HEK293T (cell line): ENCODE results near the gene ZNF577.
"Not testable (repeated sequence)": the region's sequence is repeated elsewhere in the genome, so short reads cannot be mapped to it uniquely, and the experiment has no call there.

Source experiments
- CTCF ChIA-PET: fragments of 350-600 bp; formaldehyde crosslinking; extraction: SDS; loops from one replicate; lab custom pipeline; 2021; ENCODE audit warnings: antibody characterized with exemption, inconsistent platforms; lab: Yijun Ruan, JAX
- POLR2A ChIA-PET: fragments of 350-600 bp; formaldehyde crosslinking; extraction: SDS; loops from one replicate; lab custom pipeline; 2020; ENCODE audit warnings: antibody characterized with exemption, inconsistent platforms; lab: Yijun Ruan, JAX
- DNase-seq: peaks from one replicate; pipeline ENCODE4 v3.0.0; 2012; ENCODE audit warnings: mixed read lengths; ENCODE audit errors: extremely low spot score
- ARNT ChIP-seq: fragments of 450-650 bp; IDR thresholded peaks from 2 replicates; pipeline ENCODE4 v1.6.1; 2017; ENCODE audit warnings: mild to moderate bottlenecking
- BHLHE40 ChIP-seq: fragments of 450-650 bp; IDR thresholded peaks from 2 replicates; pipeline ENCODE4 v1.6.1; 2016; ENCODE audit warnings: mild to moderate bottlenecking, moderate library complexity, borderline replicate concordance
- CTBP1 ChIP-seq: fragments of 450-650 bp; IDR thresholded peaks from 2 replicates; pipeline ENCODE4 v1.6.1; 2016; ENCODE audit warnings: borderline replicate concordance
- ELF4 ChIP-seq: fragments of 450-650 bp; IDR thresholded peaks from 2 replicates; pipeline ENCODE4 v1.6.1; 2017; ENCODE audit warnings: antibody characterized with exemption
- FOXA1 ChIP-seq: fragments of 450-650 bp; IDR thresholded peaks from 2 replicates; pipeline ENCODE4 v1.6.1; 2016; ENCODE audit warnings: mild to moderate bottlenecking
- FOXK2 ChIP-seq: fragments of 450-650 bp; IDR thresholded peaks from 2 replicates; pipeline ENCODE4 v1.6.1; 2016; ENCODE audit warnings: mild to moderate bottlenecking
- FOXM1 ChIP-seq: fragments of 450-650 bp; IDR thresholded peaks from 2 replicates; pipeline ENCODE4 v1.6.1; 2017; ENCODE audit warnings: mild to moderate bottlenecking, borderline replicate concordance
- HDGF ChIP-seq: fragments of 450-650 bp; IDR thresholded peaks from 2 replicates; pipeline ENCODE4 v1.6.1; 2017; ENCODE audit warnings: antibody characterized with exemption, borderline replicate concordance
- L3MBTL2 ChIP-seq: fragments of 450-650 bp; conservative IDR thresholded peaks from 2 replicates; pipeline ENCODE4 v1.6.1; 2016; ENCODE audit warnings: mild to moderate bottlenecking
- LEF1 ChIP-seq: fragments of 450-650 bp; IDR thresholded peaks from 2 replicates; pipeline ENCODE4 v1.6.1; 2017; ENCODE audit warnings: mild to moderate bottlenecking, borderline replicate concordance
- NFRKB ChIP-seq: fragments of 450-650 bp; IDR thresholded peaks from 2 replicates; pipeline ENCODE4 v1.6.1; 2016; ENCODE audit warnings: mild to moderate bottlenecking, moderate library complexity
- SP1 ChIP-seq: fragments of 450-650 bp; IDR thresholded peaks from 2 replicates; pipeline ENCODE4 v1.6.1; 2017
- SUZ12 ChIP-seq: fragments of 450-650 bp; IDR thresholded peaks from 2 replicates; pipeline ENCODE4 v1.6.1; 2016; ENCODE audit warnings: mild to moderate bottlenecking
- TARDBP ChIP-seq: fragments of 450-650 bp; IDR thresholded peaks from 2 replicates; pipeline ENCODE4 v1.6.1; 2016
- ZNF384 ChIP-seq: fragments of 450-650 bp; IDR thresholded peaks from 2 replicates; pipeline ENCODE4 v1.6.1; 2016
- TF ChIP-seq, protein P1 (sequence below): fragments of 450-650 bp; IDR thresholded peaks from 2 replicates; pipeline ENCODE4 v1.6.1; 2016

Gene ZNF577

DNA sequence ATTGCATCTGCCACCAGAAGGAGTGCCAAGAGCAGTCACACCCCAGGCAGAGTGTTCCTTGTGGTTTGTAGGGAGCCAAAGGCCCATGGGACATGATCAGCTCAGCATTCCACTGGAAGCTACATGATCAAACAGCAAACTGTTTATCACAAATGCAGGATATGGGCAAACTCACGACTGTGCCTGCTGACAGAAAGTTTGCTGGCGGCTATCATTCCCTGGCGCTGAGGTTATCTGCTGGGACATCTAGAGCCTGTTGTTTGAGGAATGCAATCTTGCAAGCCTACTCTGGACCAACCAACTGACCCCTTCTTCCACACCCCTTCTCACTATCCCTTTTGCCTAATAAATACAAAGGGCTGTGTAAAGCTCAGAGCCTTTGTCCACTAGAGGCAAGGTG lies 31.9 kb upstream of the ZNF577 start:
- no peak for DNase-seq
- POLR2A ChIA-PET = no interaction called here
- CTCF ChIA-PET = no interaction called here
- no peak for TF ChIP-seq SUZ12
- no peak for TF ChIP-seq L3MBTL2
- TF ChIP-seq ELF4 = no peak
- no peak for TF ChIP-seq ARNT
- TF ChIP-seq LEF1 = no peak
- no peak for TF ChIP-seq HDGF
- no peak for TF ChIP-seq FOXM1
- no peak for TF ChIP-seq BHLHE40
- no peak for TF ChIP-seq NFRKB
- no peak for TF ChIP-seq FOXK2
- TF ChIP-seq CTBP1 = no peak
- TF ChIP-seq TARDBP = no peak
- no peak for TF ChIP-seq SP1
- TF ChIP-seq, protein P1, sequence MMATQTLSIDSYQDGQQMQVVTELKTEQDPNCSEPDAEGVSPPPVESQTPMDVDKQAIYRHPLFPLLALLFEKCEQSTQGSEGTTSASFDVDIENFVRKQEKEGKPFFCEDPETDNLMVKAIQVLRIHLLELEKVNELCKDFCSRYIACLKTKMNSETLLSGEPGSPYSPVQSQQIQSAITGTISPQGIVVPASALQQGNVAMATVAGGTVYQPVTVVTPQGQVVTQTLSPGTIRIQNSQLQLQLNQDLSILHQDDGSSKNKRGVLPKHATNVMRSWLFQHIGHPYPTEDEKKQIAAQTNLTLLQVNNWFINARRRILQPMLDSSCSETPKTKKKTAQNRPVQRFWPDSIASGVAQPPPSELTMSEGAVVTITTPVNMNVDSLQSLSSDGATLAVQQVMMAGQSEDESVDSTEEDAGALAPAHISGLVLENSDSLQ = no peak

DNA sequence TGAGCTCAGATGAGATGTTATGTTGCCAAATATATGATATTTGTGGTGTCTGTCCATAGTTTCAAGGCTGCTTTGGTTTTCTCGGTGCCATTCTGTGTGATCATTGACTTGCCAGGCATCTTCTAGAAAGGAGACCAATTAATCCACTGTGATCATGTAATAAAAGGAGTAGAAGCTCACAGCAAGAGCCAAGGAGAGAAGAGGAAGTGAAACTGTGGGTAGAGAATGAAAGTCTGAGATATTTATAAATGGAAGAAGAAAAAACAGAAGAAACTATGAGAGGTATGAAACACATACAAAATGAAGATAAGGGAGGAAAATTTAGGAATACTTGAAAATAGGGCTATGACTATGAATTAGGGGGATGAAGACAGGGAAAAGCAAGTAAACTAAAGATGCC lies 28.4 kb upstream of the ZNF577 start:
- ChIA-PET POLR2A (no interaction called here), CTCF (no interaction called here)
- DNase-seq = no peak
- TF ChIP-seq SP1 (no peak), BHLHE40 (no peak), ELF4 (no peak), NFRKB (no peak), LEF1 (no peak), TARDBP (no peak), FOXM1 (no peak), FOXA1 (no peak), SUZ12 (no peak)
- TF ChIP-seq, protein P1 = no peak

DNA sequence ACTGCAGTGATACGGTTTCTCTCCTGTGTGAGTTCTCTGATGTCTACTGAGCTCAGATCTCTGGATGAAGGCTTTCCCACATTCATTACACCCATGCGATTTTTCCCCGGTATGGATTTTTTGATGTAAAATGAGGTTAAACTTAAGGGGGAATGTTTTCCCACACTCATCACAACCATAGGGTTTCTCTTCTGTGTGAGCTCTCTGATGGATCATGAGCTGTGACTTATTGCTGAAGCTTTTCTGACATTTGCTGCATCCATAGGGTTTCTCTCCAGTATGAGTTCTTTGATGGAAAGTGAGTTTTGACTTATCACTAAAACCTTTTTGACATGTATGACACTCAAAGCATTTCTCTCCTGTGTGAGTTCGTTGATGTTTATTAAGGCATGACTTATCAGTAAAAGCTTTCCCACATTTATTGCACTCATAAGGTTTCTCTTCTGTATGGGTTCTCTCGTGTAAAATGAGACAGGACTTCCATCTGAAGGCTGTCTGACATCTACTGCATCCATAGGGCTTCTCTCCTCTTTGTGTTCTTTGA lies 27.6 kb upstream of the ZNF577 start:
- POLR2A ChIA-PET = no interaction called here

DNA sequence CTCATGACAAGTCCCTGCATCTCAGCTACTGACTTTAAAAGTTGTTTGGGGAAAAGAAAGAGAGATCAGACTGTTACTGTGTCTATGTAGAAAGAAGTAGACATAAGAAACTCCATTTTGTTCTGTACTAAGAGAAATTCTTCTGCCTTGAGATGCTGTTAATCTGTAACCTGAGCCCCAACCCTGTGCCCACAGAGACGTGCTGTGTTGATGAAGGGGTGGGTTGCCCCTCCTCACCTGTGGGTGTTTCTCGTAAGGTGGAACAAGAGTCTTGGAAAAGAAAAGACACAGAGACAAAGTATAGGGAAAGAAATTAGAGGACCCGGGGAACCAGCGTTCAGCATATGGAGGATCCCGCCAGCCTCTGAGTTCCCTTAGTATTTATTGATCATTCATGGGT lies 20.2 kb upstream of the ZNF577 start:
- CTCF ChIA-PET, POLR2A ChIA-PET, DNase-seq: not testable (repeated sequence)

More for the DNA sequence above, 27.6 kb upstream of the ZNF577 start:
- TF ChIP-seq BHLHE40 = no peak
- TF ChIP-seq TARDBP = no peak
- TF ChIP-seq ARNT = no peak
- DNase-seq = no peak
- CTCF ChIA-PET = no interaction called here

DNA sequence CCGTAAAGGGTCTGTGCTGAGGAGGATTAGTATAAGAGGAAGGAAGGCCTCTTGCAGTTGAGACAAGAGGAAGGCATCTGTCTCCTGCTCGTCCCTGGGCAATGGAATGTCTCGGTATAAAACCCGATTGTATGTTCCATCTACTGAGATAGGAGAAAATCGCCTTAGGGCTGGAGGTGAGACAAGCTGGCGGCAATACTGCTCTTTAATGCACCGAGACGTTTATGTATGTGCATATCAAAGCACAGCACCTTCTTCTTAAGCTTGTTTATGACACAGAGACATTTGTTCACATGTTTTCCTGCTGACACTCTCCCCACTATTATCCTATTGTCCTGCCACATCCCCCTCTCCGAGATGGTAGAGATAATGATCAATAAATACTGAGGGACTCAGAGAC lies 18.4 kb upstream of the ZNF577 start:
- DNase-seq, POLR2A ChIA-PET, CTCF ChIA-PET: not testable (repeated sequence)

DNA sequence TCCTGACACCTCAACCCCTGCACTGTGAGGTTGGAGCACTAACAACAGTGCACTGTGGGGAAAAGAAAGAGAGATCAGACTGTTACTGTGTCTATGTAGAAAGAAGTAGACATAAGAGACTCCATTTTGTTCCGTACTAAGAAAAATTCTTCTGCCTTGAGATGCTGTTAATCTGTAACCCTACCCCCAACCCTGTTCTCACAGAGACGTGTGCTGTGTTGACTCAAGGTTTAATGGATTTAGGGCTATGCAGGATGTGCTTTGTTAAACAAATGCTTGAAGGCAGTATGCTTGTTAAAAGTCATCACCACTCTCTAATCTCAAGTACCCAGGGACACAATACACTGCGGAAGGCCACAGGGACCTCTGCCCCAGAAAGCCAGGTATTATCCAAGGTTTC lies 17.9 kb upstream of the ZNF577 start:
- DNase-seq, POLR2A ChIA-PET, CTCF ChIA-PET: not testable (repeated sequence)

DNA sequence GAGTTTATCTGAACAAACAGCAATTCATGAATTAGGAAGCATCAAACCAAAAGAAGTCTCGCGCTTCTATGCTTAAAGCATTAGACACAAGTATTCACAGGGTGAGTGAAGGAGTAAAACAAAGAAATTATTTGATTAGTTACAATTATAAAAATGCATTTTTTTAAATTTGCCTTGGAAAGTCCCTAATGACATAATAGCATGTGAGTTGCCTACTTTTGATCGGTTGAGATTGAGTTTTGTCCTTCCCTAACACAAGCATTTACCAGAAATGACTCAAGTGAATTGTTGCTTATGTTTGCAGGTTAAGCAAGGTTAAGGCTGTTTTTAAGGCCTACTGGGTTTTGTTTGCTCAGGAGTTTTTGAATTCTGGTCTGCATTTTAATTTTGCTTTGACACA lies 17.5 kb upstream of the ZNF577 start:
- ChIA-PET POLR2A (no interaction called here), CTCF (no interaction called here)
- TF ChIP-seq FOXK2 (no peak), LEF1 (no peak), ELF4 (no peak), SP1 (no peak), BHLHE40 (no peak), HDGF (no peak), L3MBTL2 (no peak), NFRKB (no peak), FOXM1 (no peak), TARDBP (no peak), CTBP1 (no peak), ZNF384 (no peak), ARNT (no peak)
- TF ChIP-seq, protein P1 = no peak
- no peak for DNase-seq
